ENCODE data around the gene ELL2.

Gene ELL2

GRCh38 chr5:95924720-95925377, 36.8 kb downstream of the ELL2 start:
- no peak for DNase-seq (ENCODE audit: low read depth)
- H3K4me3 ChIP-seq (ENCODE audit: control insufficient read depth, low read depth, low read length): no peak overlapping the region
- TF ChIP-seq CTCF (IDR thresholded peaks at IDR 0.05; ENCODE audit: control insufficient read depth, insufficient read depth, low read depth, low read length, missing control alignments): no peak

DNA sequence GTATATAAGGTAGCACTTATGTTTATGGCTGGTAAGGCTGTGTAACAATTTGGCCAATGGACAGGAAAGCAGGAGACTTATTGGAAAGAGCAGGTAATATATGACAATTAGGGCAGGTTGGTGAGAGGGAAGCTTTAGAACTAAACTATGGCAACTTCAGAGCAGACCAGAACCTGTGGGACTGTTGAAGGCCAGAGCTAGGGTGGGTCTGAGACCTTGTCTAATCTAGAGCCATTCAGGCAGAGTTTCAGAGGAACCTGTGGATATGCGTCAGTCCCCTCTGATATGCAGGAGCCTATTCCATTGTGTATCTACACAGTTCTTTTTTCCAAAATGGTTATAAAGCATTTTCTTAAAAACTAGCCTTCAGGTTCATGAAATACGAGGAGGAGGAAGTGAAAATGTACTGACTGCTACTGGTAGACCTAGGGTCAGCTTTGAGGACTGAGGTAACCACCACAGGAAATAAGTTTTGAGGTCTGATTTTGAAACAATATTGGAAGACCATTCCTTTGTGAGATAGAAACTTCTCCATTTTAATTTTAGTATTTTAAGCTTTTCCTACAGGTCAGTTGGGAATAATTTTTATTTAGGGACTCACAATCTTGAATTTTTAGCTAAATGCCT, 37.6 kb downstream of the ELL2 start:
- no peak overlapping the region for H3K4me3 ChIP-seq (ENCODE audit: control insufficient read depth, low read depth, low read length)
- no peak for TF ChIP-seq CTCF (IDR thresholded peaks at IDR 0.05; ENCODE audit: control insufficient read depth, insufficient read depth, low read depth, low read length, missing control alignments)
- DNase-seq (ENCODE audit: low read depth): no peak

DNA sequence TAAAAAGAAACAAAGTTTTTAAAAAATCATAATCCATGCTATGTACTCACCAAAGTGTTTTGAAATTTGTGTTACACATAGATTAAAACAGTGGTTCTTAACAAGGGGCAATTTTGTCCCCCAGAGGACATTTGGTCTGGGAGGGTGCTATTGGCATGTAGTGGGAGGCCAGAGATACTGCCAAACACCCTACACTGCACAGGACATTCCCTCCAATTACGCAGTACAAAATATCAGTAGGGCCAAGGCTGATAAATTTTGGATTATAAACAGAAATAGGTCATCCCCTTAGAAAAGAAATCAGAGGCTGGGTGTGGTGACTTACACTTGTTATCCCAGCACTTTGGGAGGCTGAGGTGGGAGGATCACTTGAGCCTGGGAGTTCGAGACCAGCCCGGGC, 38.9 kb downstream of the ELL2 start:
- DNase-seq (ENCODE audit: low read depth): no peak
- no peak for TF ChIP-seq CTCF (IDR thresholded peaks at IDR 0.05; ENCODE audit: control insufficient read depth, insufficient read depth, low read depth, low read length, missing control alignments)
- no peak overlapping the region for H3K4me3 ChIP-seq (ENCODE audit: control insufficient read depth, low read depth, low read length)

DNA sequence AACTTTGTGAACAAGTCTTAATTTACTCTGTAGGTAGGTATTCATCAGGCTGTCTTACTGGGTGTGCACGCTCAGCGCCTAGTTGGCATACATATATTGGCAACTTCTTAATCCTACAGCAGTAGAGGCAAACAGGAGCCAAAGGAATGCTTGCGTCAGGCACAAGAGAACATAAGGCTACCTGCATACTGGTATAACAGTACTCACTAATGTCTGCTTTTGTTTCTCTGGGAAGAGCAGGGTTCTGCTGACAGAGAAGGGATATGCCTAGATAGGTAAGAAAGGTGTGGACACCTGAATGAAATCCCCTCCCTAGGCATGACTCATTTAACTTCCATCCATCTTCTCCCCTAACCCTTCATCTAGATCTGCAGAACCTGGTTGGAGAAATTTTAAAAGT, 40.1 kb downstream of the ELL2 start:
- no peak for DNase-seq (ENCODE audit: low read depth)
- no peak overlapping the region for H3K4me3 ChIP-seq (ENCODE audit: control insufficient read depth, low read depth, low read length)
- no peak for TF ChIP-seq CTCF (IDR thresholded peaks at IDR 0.05; ENCODE audit: control insufficient read depth, insufficient read depth, low read depth, low read length, missing control alignments)

- no peak for TF ChIP-seq CTCF (IDR thresholded peaks at IDR 0.05; ENCODE audit: control insufficient read depth, insufficient read depth, low read depth, low read length, missing control alignments)
- no peak overlapping the region for H3K4me3 ChIP-seq (ENCODE audit: control insufficient read depth, low read depth, low read length)
- DNase-seq (ENCODE audit: low read depth): no peak
Measured at GRCh38 chr5:95920822-95921221, 40.8 kb downstream of the ELL2 start.

DNA sequence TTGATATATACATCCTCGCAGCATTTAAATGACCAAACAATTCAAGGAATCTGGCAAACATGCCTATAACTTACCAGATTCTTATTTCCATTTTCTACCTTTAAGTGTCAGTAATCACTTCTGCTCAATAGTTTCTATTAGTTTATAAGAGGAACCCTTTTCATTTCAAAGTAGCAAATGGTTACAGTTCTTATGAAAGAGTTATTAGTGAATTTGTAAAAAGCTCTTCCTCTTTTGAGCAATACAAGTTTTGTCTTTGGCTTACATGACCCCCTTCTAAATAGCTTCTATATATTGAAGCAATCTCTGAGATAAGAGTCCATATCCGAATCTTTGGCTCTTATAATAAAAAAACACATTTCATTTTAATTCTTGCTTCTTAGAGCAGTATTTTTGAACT, 42.0 kb downstream of the ELL2 start:
- no peak for TF ChIP-seq CTCF (IDR thresholded peaks at IDR 0.05; ENCODE audit: control insufficient read depth, insufficient read depth, low read depth, low read length, missing control alignments)
- DNase-seq (ENCODE audit: low read depth): no peak
- H3K4me3 ChIP-seq (ENCODE audit: control insufficient read depth, low read depth, low read length): no peak overlapping the region

All from AG09309 (cell line).